ENCODE results near the gene SPDYE1.
"Not testable (repeated sequence)": the region's sequence is repeated elsewhere in the genome, so short reads cannot be mapped to it uniquely, and the experiment has no call there.

DNA sequence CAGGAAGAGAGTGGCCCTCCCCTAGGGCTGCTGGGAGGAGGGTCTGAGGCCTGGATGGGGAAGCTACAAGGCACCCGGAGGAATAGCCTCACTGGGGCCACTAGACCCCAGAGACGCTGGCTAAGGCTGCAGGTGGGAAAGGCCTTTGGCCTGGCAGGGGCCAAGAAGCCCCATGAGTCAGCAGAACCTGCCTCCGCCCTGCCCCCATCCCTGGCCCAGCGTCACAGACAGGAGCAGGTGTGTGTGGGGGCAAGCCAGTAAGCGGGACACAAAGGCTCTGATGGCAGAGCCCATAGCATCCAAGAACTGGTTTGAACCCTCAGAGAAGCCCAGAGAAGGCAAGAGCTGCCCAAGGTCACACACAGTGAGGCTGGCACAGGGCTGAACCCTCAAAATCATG lies 27.0 kb upstream of the SPDYE1 start:
- not testable (repeated sequence) for TF ChIP-seq POLR2A (IDR thresholded peaks at IDR 0.05; ENCODE audit: low read depth); EP300 (IDR thresholded peaks at IDR 0.05)
- TF ChIP-seq, protein P1, sequence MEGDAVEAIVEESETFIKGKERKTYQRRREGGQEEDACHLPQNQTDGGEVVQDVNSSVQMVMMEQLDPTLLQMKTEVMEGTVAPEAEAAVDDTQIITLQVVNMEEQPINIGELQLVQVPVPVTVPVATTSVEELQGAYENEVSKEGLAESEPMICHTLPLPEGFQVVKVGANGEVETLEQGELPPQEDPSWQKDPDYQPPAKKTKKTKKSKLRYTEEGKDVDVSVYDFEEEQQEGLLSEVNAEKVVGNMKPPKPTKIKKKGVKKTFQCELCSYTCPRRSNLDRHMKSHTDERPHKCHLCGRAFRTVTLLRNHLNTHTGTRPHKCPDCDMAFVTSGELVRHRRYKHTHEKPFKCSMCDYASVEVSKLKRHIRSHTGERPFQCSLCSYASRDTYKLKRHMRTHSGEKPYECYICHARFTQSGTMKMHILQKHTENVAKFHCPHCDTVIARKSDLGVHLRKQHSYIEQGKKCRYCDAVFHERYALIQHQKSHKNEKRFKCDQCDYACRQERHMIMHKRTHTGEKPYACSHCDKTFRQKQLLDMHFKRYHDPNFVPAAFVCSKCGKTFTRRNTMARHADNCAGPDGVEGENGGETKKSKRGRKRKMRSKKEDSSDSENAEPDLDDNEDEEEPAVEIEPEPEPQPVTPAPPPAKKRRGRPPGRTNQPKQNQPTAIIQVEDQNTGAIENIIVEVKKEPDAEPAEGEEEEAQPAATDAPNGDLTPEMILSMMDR (IDR thresholded peaks at IDR 0.05): not testable (repeated sequence)
